Heart right ventricle (tissue), 16 donors: ENCODE results near the gene VPS9D1. TPM values are rescaled to one million over a fixed set of nuclear protein-coding genes. Genes with fewer than 3 reads are reported as not detected.

Source experiments
- ATAC-seq, 8 donors: fragments of 200-7000 bp; cut with Tn5 transposase; one replicate each; pipeline ENCODE4 v1.9.1; 2020; ENCODE audit warnings: mild to moderate bottlenecking in 8 of 8, moderate library complexity in 8 of 8, moderate number of reproducible peaks in 1 of 8
- DNase-seq, 2 donors: peaks; one replicate each; pipeline ENCODE4 v3.0.0-alpha.2; 2020
- H3K27ac ChIP-seq, 10 donors: fragments of 200-600 bp; sonication (generic) in 2 of 10; one replicate each; pipeline versions ENCODE4 v1.5.0 to v1.8.0; 2020 to 2022; ENCODE audit warnings: mild to moderate bottlenecking in 3 of 10
- H3K27me3 ChIP-seq, 7 donors: fragments of 200-600 bp; one replicate each; pipeline ENCODE4 v1.8.0; 2021 to 2022; ENCODE audit warnings: mild to moderate bottlenecking in 2 of 7
- H3K36me3 ChIP-seq, 9 donors: fragments of 200-600 bp; sonication (generic) in 1 of 9; one replicate each; pipeline versions ENCODE4 v1.5.0 to v1.8.0; 2020 to 2022; ENCODE audit warnings: mild to moderate bottlenecking in 2 of 9
- H3K4me1 ChIP-seq, 9 donors: fragments of 200-600 bp; sonication (generic) in 1 of 9; one replicate each; pipeline versions ENCODE4 v1.5.0 to v1.8.0; 2020 to 2022; ENCODE audit warnings: mild to moderate bottlenecking in 4 of 9
- H3K4me3 ChIP-seq, 10 donors: fragments of 200-600 bp; sonication (generic) in 2 of 10; one replicate each; pipeline versions ENCODE4 v1.5.0 to v1.8.0; 2020 to 2022; ENCODE audit warnings: mild to moderate bottlenecking in 7 of 10, moderate library complexity in 2 of 10
- H3K9me3 ChIP-seq, 11 donors: fragments of 200-600 bp in 10 of 11; sonication (generic) in 2 of 11; one replicate each; pipeline versions ENCODE4 v1.5.0 to v1.8.0; 2013 to 2022; ENCODE audit warnings: mild to moderate bottlenecking in 2 of 11, control low read depth in 1 of 11, moderate library complexity in 1 of 11
- WGBS, 2 donors: extraction: QIAGEN DNeasy Blood & Tissue Kit; methylation state at CpG; one replicate each; pipeline ENCODE4 v1.1.7; 2013; ENCODE audit warnings: inconsistent platforms in 1 of 2; 5-methylcytosine and 5-hydroxymethylcytosine counted together
- intact Hi-C, 10 donors: fragments of 100-400 bp; cut with DNase I; formaldehyde crosslinking; loops; one replicate each; pipeline versions ENCODE4 v1.11.1 to v1.14.2; 2022
- polyA plus RNA-seq, 2 donors: library from polyadenylated mRNA; stranded (reverse); fragments of 200-250 nt; gene quantifications; one replicate each; pipeline ENCODE4 v1.2.3, GENCODE V29; 2013
- total RNA-seq, 10 donors: library from RNA; stranded (reverse); fragmentation: NEBNext Ultra II Directional in 3 of 10; extraction: Animal tissue kit (Norgen Biotek cat#: 25700) in 3 of 10; gene quantifications; one replicate each; pipeline versions ENCODE4 v1.2.1 to v1.2.4, GENCODE V29; 2021 to 2023
- TF ChIP-seq, protein P1 (sequence below), 9 donors: fragments of 200-600 bp; sonication (generic) in 2 of 9; IDR thresholded peaks; one replicate each; pipeline versions ENCODE4 v1.5.0 to v1.8.0; 2021 to 2022; ENCODE audit warnings: antibody characterized with exemption in 9 of 9, mild to moderate bottlenecking in 5 of 9, moderate library complexity in 1 of 9
- donor health status: Arrhythmogenic right ventricular cardiomyopathy.
- donor health status: ischemic (EF 13 %, LVEDD 7.1; RV severe dilation, severe dysfunction).
- donor health status: healthy with polysubstance abuse.
- donor health status: DM: no; HTN: yes; CAD: no.
- donor health status: DM: no; HTN: no; CAD: no.
- donor health status: ischemic (EF 25% LVEDD 6.9; RV normal size, moderate dysfunction).
- donor health status: ischemic (EF 25% LVEDD 5.7; RV mildly dilated, moderate dysfunction).
- donor health status: healthy.
- donor health status: DM: yes; HTN: yes; CAD: no.
- donor health status: Ischemic cardiomyopathy.
- donor health status: ischemic (EF 35%, LVEDD 5.7; RV mildly dilated, moderate dysfunction).
- donor health status: nonischemic (EF 11% LVEDD 7.7; RV severe dilation, severe dysfunction).
- donor health status: DM: yes; HTN: yes; CAD: no.
- donor health status: PGD.
- donor health status: ischemic (EF 29% LVEDD 5.4; RV normal size, mild dysfunction).
- donor health status: nonischemic (EF 23%, LVEDD 6.1; RV moderate dilation, normal function).

VPS9D1 gene
- total and polyA plus RNA-seq, 12 donors, result 7.0 to 41.0 (median 11.8) TPM

GRCh38 chr16:89712274-89712781 lies 8.4 kb downstream of the VPS9D1 start:
- 23 to 35% methylated on average over 22 of the region's 22 CpGs for WGBS, 2 donors
- Histone ChIP-seq H3K27me3 (peaks cover 0 to 12% (median 7%) of the 10 kb centered on the region in 7 donors), H3K4me3 (peak overlapping the region in 2 of 10 donors; percentile 24 to 47), H3K36me3 (peaks cover 0 to 21% (median 0%) of the 10 kb centered on the region in 9 donors), H3K9me3 (no peaks in the 10 kb centered on the region), H3K27ac (peak overlapping the region in 1 of 10 donors; percentile 3), H3K4me1 (peaks cover 0 to 11% (median 7%) of the 10 kb centered on the region in 9 donors)
- ATAC-seq, result peak in 1 of 8 donors; percentile 5
- TF ChIP-seq, protein P1, sequence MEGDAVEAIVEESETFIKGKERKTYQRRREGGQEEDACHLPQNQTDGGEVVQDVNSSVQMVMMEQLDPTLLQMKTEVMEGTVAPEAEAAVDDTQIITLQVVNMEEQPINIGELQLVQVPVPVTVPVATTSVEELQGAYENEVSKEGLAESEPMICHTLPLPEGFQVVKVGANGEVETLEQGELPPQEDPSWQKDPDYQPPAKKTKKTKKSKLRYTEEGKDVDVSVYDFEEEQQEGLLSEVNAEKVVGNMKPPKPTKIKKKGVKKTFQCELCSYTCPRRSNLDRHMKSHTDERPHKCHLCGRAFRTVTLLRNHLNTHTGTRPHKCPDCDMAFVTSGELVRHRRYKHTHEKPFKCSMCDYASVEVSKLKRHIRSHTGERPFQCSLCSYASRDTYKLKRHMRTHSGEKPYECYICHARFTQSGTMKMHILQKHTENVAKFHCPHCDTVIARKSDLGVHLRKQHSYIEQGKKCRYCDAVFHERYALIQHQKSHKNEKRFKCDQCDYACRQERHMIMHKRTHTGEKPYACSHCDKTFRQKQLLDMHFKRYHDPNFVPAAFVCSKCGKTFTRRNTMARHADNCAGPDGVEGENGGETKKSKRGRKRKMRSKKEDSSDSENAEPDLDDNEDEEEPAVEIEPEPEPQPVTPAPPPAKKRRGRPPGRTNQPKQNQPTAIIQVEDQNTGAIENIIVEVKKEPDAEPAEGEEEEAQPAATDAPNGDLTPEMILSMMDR (IDR thresholded peaks at IDR 0.05), result no peak
- intact Hi-C loops, result no loop called here
- DNase-seq, result no peak

DNA sequence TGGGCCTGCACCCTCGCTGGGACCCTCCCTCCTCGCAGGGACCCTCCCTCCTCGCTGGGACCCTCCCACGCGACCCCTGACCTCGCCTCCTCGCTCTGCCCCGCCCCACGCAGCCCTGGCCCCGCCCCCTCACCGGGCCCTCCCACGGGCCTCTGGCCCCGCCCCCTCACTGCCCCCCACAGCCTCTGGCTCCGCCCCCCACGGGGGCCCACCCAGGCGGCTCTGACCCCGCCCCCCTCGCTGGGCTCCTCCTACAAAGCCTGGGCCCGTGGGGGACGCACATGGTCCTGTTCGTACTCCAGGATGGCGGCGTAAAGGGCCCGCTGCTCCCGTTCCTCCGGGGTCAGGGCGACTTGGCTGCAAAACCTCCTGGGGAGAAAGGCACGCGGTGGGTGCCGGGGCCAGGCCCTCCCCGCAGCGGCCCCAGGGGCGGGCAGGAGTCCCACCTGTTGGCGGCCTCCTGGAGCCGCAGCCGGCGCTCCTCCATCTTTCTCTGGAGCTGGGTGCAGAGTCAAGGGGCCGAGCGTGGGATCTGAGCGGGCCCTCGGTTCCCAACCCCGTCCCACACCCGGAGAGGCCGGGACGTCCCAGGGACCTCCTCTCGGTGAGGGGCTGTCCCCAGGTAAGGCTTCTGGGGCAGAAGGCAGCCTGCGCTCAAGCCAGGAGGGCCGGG lies 9.0 kb downstream of the VPS9D1 start:
- ATAC-seq, result peak in 6 of 8 donors; percentile 13 to 59 (median 37)
- H3K4me3 ChIP-seq, result peak overlapping the region in 2 of 10 donors; percentile 24 to 47
- WGBS, 2 donors, result 11 to 13% methylated on average over 46 to 48 of the region's 48 CpGs
- intact Hi-C loops, result no loop called here
- TF ChIP-seq, protein P1 (IDR thresholded peaks at IDR 0.05), result no peak
- H3K27ac ChIP-seq, result peak overlapping the region in 1 of 10 donors; percentile 3
- peaks cover 0 to 12% (median 7%) of the 10 kb centered on the region in 7 donors for H3K27me3 ChIP-seq
- no peaks in the 10 kb centered on the region for H3K9me3 ChIP-seq
- peaks cover 0 to 11% (median 7%) of the 10 kb centered on the region in 9 donors for H3K4me1 ChIP-seq
- H3K36me3 ChIP-seq, result peaks cover 0 to 24% (median 0%) of the 10 kb centered on the region in 9 donors
- peak in 1 of 2 donors; percentile 50 for DNase-seq

- WGBS, 2 donors, result 76 to 78% methylated on average over 62 to 63 of the region's 63 CpGs
- ATAC-seq (peak in 2 of 8 donors; percentile 5 to 11), DNase-seq (no peak)
- no peak overlapping the region for H3K4me3 ChIP-seq
- TF ChIP-seq, protein P1 (IDR thresholded peaks at IDR 0.05), result no peak
- intact Hi-C loops, result no loop called here
- H3K36me3 ChIP-seq, result peaks cover 0 to 20% (median 0%) of the 10 kb centered on the region in 9 donors
- peaks cover 0 to 12% (median 7%) of the 10 kb centered on the region in 7 donors for H3K27me3 ChIP-seq
- H3K27ac ChIP-seq, result no peak overlapping the region
- H3K9me3 ChIP-seq, result no peaks in the 10 kb centered on the region
- peaks cover 0 to 16% (median 10%) of the 10 kb centered on the region in 9 donors for H3K4me1 ChIP-seq
Observed at GRCh38 chr16:89710709-89711564, 9.8 kb downstream of the VPS9D1 start.
